NB4 (cell line): ENCODE data around the gene DAB2IP.

Experiments
- DNase-seq: peaks from one replicate; pipeline ENCODE4 v3.0.0; 2010; ENCODE audit warnings: low read depth
- H3K4me3 ChIP-seq: one replicate; pipeline ENCODE4 v1.5.1; 2011; ENCODE audit warnings: mild to moderate bottlenecking, low read depth, low read length, moderate library complexity
- MYC ChIP-seq: IDR thresholded peaks from 2 replicates; pipeline ENCODE4 v1.6.1; 2011; ENCODE audit warnings: low read depth, low read length
- POLR2A ChIP-seq: IDR thresholded peaks from 2 replicates; pipeline ENCODE4 v1.6.1; 2011; ENCODE audit warnings: mild to moderate bottlenecking; ENCODE audit not compliant: insufficient read length; ENCODE audit errors: extremely low read depth
- TF ChIP-seq, protein P1 (sequence below): IDR thresholded peaks from one replicate; pipeline ENCODE4 v1.5.1; 2012; ENCODE audit warnings: low read depth, low read length
- TF ChIP-seq, protein P2 (sequence below): IDR thresholded peaks from 2 replicates; pipeline ENCODE4 v1.6.1; 2011; ENCODE audit warnings: low read depth, low read length

Gene DAB2IP

DNA sequence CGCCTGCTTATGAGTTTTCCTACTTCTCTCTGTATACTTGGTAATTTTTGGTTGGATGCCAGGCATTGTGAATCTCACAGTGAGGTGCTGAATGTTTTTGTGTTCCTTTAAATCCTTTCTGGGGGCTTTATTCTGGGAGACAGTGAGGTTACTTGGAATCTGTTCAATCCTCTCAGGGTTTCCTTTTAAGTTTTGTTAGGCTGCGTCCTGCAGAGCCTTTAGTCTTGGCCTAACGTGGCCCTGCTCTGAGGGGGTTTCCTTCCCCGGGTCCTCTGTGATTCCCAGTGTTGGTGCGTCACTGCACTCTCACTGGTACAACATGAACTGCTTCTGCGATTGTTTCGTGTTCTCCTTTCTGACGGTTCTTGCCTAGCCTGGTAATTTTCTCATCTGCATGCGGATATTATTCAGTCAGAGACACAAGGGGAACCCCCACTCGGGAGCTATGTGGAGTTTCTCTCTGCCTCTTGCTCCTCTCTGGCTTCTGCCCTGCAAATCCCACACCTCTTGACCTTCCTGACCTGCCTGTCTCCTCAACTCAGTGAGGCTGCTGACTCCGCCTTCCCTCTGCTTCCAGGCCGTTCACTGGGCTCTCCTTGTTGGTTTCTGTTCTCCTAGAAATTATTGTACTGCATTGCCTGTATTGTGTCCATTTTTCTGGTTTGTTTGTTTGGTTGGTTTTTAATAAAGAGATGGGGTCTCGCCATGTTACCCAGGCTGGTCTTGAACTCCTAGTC, 128.1 kb downstream of the DAB2IP start:
- no peak for DNase-seq
- H3K4me3 ChIP-seq: no peak overlapping the region
- TF ChIP-seq MYC (no peak), POLR2A (no peak)
- TF ChIP-seq, protein P1, sequence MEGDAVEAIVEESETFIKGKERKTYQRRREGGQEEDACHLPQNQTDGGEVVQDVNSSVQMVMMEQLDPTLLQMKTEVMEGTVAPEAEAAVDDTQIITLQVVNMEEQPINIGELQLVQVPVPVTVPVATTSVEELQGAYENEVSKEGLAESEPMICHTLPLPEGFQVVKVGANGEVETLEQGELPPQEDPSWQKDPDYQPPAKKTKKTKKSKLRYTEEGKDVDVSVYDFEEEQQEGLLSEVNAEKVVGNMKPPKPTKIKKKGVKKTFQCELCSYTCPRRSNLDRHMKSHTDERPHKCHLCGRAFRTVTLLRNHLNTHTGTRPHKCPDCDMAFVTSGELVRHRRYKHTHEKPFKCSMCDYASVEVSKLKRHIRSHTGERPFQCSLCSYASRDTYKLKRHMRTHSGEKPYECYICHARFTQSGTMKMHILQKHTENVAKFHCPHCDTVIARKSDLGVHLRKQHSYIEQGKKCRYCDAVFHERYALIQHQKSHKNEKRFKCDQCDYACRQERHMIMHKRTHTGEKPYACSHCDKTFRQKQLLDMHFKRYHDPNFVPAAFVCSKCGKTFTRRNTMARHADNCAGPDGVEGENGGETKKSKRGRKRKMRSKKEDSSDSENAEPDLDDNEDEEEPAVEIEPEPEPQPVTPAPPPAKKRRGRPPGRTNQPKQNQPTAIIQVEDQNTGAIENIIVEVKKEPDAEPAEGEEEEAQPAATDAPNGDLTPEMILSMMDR: no peak
- TF ChIP-seq, protein P2, sequence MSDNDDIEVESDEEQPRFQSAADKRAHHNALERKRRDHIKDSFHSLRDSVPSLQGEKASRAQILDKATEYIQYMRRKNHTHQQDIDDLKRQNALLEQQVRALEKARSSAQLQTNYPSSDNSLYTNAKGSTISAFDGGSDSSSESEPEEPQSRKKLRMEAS: no peak

DNA sequence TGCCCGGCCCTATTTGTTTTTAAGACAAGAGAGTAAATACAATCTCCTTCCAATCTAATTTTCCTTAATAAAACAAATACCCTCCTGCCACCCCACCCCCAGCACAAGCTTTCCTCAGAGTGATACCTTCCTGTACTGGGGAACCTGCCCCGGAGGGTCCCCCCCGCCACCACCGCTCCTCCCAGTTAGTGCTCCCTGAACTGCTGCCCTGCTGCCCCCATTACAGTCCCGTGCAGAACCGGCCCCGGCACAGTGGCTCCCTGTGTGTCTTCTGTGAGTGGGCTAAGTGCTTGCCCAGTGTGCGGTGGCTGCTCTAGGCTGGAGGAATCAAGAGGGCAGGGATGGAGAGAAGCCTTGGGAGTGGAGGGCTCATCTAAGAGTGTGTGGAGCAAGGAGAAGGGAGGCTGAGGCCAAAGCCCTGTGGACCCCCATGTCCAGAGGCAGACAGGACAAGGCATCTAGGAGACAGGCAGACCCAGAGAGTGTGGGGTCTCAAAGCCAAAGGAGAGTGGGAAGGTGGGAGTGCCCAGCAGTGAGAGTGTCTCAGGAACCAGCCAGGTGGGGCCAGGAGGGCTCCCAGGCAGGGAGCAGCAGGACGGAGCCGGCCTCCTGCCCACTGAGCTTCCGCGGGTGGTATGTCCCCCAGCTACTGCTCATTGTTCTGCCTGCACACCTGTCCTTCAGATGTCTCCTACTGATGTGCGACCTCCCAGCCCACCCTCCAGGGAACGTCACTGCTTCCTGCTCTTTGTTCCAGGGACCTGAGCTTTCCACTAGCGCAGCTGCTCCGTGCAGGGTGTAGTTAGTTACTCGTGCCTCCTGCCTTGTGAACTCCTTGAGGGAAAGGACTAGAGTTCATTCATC, 129.0 kb downstream of the DAB2IP start:
- DNase-seq: no peak
- no peak for TF ChIP-seq POLR2A
- TF ChIP-seq, protein P2: no peak
- TF ChIP-seq, protein P1: no peak
- no peak for TF ChIP-seq MYC
- no peak overlapping the region for H3K4me3 ChIP-seq

DNA sequence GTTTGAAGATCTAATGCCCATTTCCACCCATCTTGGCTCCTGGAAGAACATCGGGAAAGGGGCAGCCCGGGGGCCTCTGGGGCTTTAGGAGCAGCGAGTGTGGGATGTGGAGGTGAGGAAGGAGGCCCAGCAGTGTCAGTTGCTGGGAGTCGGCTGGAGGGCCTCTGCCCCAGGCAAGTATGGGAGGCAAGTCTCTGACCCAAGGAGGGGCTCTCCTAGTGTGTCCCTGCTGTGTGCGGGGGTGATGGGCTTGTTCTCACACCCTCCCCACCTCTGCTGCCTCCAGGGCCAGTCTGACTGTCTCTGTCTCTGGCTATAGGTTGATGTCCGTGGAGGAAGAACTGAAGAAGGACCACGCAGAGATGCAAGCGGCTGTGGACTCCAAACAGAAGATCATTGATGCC, 129.7 kb downstream of the DAB2IP start:
- no peak for DNase-seq
- TF ChIP-seq, protein P1: no peak
- TF ChIP-seq MYC: no peak
- TF ChIP-seq, protein P2: no peak
- no peak for TF ChIP-seq POLR2A
- no peak overlapping the region for H3K4me3 ChIP-seq

DNA sequence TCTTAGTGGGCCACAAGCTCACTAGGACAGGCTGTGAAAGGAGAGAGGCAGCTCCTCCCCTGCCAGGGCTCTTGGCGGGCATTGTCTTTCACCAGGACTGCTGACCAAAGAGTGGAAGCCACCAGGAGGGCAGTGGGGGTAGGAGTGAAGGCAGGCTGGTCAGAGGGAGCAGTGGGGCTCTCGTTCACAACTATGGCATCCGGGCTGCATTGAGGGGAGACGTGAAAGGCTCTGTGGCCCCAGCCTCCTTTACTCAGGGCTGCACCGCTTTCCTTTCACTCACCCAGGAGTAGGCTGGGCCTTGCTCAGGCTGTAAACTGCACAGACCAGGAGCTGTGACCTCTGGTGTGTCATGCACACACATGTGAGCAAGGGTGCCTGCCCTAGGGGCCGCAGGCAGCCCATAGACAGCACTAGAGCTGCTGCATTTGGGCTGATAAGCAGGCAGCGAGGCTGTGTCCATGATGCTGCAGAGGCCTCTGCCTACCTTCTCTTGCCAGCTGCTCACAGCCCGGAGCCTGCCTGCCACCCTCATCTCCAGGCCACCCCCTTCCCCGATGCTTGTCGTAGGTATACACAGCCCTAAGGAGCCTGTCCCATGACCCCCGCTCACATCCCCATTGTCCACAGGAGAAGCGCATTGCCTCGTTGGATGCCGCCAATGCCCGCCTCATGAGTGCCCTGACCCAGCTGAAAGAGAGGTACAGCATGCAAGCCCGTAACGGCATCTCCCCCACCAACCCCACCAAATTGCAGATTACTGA, 130.4 kb downstream of the DAB2IP start:
- DNase-seq: no peak
- no peak overlapping the region for H3K4me3 ChIP-seq
- TF ChIP-seq, protein P2: no peak
- TF ChIP-seq POLR2A (no peak), MYC (no peak)
- TF ChIP-seq, protein P1: no peak

DNA sequence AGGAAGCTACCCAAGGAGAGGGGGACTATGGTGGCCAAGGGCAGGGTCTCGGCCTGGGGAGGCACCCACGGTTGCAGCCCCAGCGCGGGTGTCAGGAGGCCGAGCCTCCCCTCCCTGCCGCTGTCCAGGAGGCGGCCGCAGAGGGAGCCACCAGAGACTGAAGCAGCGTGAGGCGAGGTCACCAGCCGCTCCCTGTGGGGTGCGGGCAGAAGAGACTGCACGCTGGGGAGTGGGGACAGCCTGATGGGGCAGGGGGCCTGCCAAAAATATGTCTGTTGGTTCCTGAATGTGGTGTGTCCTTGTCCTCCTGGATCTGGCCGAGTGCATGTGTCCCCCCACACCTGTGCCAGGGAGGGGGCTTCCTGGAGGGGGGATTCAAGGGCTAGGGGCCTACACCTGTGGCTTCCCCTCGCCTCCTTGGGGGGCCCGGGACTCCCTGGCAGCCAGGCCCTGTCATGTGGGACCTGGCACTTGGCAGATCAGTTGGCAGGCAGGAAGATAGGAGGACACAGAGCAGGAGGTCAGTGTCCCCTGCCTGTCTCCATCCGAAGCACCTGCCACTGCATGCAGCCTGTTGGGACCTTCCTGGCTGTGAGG, 131.2 kb downstream of the DAB2IP start:
- no peak overlapping the region for H3K4me3 ChIP-seq
- no peak for DNase-seq
- TF ChIP-seq MYC (no peak), POLR2A (no peak)
- TF ChIP-seq, protein P2: no peak
- TF ChIP-seq, protein P1: no peak
